NCI-H774 (cell line): ENCODE data around the gene TAL2.

Experiments used
- DNase-seq: peaks from one replicate; lab custom pipeline; 2025; lab: John Stamatoyannopoulos, UW

TAL2 gene

GRCh38 chr9:105662184-105663104 is at the start of gene TAL2:
Gene TAL2 (plus strand): TSS chr9:105662457. CDS start chr9:105662497, 40 bp downstream.
- DNase-seq = no peak

- no peak for DNase-seq
Observed at GRCh38 chr9:105621001-105621400, 41.3 kb upstream of the TAL2 start.

GRCh38 chr9:105625088-105625487 is 37.2 kb upstream of the TAL2 start:
- DNase-seq = no peak

- DNase-seq = no peak
Observed at GRCh38 chr9:105632807-105633206, 29.4 kb upstream of the TAL2 start.

GRCh38 chr9:105633411-105633810 is 28.8 kb upstream of the TAL2 start:
- no peak for DNase-seq

GRCh38 chr9:105636331-105636730 is 25.9 kb upstream of the TAL2 start:
- no peak for DNase-seq

GRCh38 chr9:105637787-105638395 is 24.4 kb upstream of the TAL2 start:
- no peak for DNase-seq

- DNase-seq = no peak
Observed at GRCh38 chr9:105639936-105640335, 22.3 kb upstream of the TAL2 start.

- DNase-seq = no peak
Observed at GRCh38 chr9:105643795-105644194, 18.5 kb upstream of the TAL2 start.

GRCh38 chr9:105646879-105647594 is 15.2 kb upstream of the TAL2 start:
- no peak for DNase-seq

- DNase-seq = no peak
Observed at GRCh38 chr9:105647595-105648349, 14.5 kb upstream of the TAL2 start.

GRCh38 chr9:105651806-105652205 is 10.5 kb upstream of the TAL2 start:
- DNase-seq = no peak

- peak; percentile 12 for DNase-seq
Observed at GRCh38 chr9:105656131-105656921, 5.9 kb upstream of the TAL2 start.

GRCh38 chr9:105658351-105658750 is 3.9 kb upstream of the TAL2 start:
- DNase-seq = no peak

GRCh38 chr9:105661011-105661410 is 1.2 kb upstream of the TAL2 start:
- DNase-seq = no peak

GRCh38 chr9:105663914-105664313 is 1.7 kb downstream of the TAL2 start:
- DNase-seq = no peak

GRCh38 chr9:105667867-105668266 is 5.6 kb downstream of the TAL2 start:
- DNase-seq = no peak

- no peak for DNase-seq
Observed at GRCh38 chr9:105670315-105670714, 8.1 kb downstream of the TAL2 start.

GRCh38 chr9:105670775-105671174 is 8.5 kb downstream of the TAL2 start:
- no peak for DNase-seq

- DNase-seq = no peak
Observed at GRCh38 chr9:105672711-105673234, 10.5 kb downstream of the TAL2 start.

- no peak for DNase-seq
Observed at GRCh38 chr9:105673850-105674387, 11.7 kb downstream of the TAL2 start.
